ENCODE measurements around the gene HOXC5. TPM values are rescaled to one million over a fixed set of nuclear protein-coding genes. Genes with fewer than 3 reads are reported as not detected.

HOXC5 gene
- total RNA-seq, 5 donors from 2014 or later (not counting 1 experiment from before 2014, with no cell fraction given): not detected

- Histone ChIP-seq H3K4me3 (ENCODE audit: control insufficient read depth in 1 of 2, extremely low read depth in 1 of 2, low read length in 1 of 2) (no peak overlapping the region), H3K27me3 (replicated peaks in 1 of 2; ENCODE audit: control insufficient read depth in 2 of 2, extremely low read depth in 1 of 2, insufficient read depth in 2 of 2, low read length in 1 of 2) (peaks cover 10 to 29% of the 10 kb centered on the region in 2 experiments), H3K27ac (ENCODE audit: low read length) (no peak overlapping the region), H3K36me3 (ENCODE audit: control insufficient read depth in 2 of 2, extremely low read depth in 1 of 2, insufficient read depth in 1 of 2, low read length in 1 of 2) (no peaks in the 10 kb centered on the region), H3K4me1 (ENCODE audit: control insufficient read depth in 1 of 2, extremely low read depth in 1 of 2, insufficient read depth in 2 of 2, low read length in 2 of 2) (no peaks in the 10 kb centered on the region), H3K9me3 (no peaks in the 10 kb centered on the region)
- Mint-ChIP-seq H3K27ac (no peak overlapping the region), H3K9me3 (no peaks in the 10 kb centered on the region), H3K36me3 (peaks cover 3% of the 10 kb centered on the region), H3K4me1 (no peaks in the 10 kb centered on the region), H3K4me3 (no peak overlapping the region), H3K27me3 (peaks cover 54 to 68% of the 10 kb centered on the region in 2 donors)
- CTCF ChIA-PET: interaction anchor here in 1 of 2 donors (1.1 kb wide), 1 partner anchor 13 kb away, joined by 3 read pairs; no protein-coding TSS in a partner anchor
- ATAC-seq (replicated peaks in 1 of 4): no peak
- POLR2A ChIA-PET: no interaction called here
- no peak for DNase-seq
Observed at GRCh38 chr12:54065677-54066076, 32.8 kb downstream of the HOXC5 start.

DNA sequence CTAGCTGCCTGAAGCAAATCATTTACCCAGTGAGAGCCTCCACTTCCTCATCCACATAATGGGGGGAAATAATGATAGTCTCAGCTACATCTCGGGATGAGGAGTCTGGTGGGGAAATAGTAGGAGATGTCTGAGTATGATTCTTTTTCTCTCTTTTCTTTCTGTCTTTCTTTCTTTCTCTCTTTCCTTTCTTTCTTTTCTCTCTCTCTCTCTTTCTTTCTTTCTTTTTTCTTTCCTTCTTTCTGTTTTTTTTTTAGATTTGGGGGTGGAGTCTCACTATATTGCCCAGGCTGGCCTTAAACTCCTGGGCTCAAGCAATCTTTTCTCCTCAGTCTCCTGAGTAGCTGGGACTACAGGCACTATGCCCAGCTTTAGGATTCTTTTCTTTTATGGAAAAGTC is 33.6 kb downstream of the HOXC5 start:
- Histone ChIP-seq H3K4me3 (ENCODE audit: control insufficient read depth in 1 of 2, extremely low read depth in 1 of 2, low read length in 1 of 2) (no peak overlapping the region), H3K27ac (ENCODE audit: low read length) (no peak overlapping the region), H3K27me3 (replicated peaks in 1 of 2; ENCODE audit: control insufficient read depth in 2 of 2, extremely low read depth in 1 of 2, insufficient read depth in 2 of 2, low read length in 1 of 2) (peaks cover 8 to 24% of the 10 kb centered on the region in 2 experiments), H3K36me3 (ENCODE audit: control insufficient read depth in 2 of 2, extremely low read depth in 1 of 2, insufficient read depth in 1 of 2, low read length in 1 of 2) (no peaks in the 10 kb centered on the region), H3K9me3 (no peaks in the 10 kb centered on the region), H3K4me1 (ENCODE audit: control insufficient read depth in 1 of 2, extremely low read depth in 1 of 2, insufficient read depth in 2 of 2, low read length in 2 of 2) (no peaks in the 10 kb centered on the region)
- Mint-ChIP-seq H3K27me3 (peaks cover 54 to 68% of the 10 kb centered on the region in 2 donors), H3K4me3 (no peak overlapping the region), H3K27ac (peak overlapping the region in 1 of 2 donors; percentile 23), H3K4me1 (no peaks in the 10 kb centered on the region), H3K36me3 (peaks cover 3% of the 10 kb centered on the region), H3K9me3 (no peaks in the 10 kb centered on the region)
- POLR2A ChIA-PET: interaction anchor here in 1 of 2 donors (0.6 kb wide), 1 partner anchor 16 kb away, joined by 9 read pairs; no protein-coding TSS in a partner anchor
- CTCF ChIA-PET: no interaction called here
- no peak for DNase-seq
- no peak for ATAC-seq (replicated peaks in 1 of 4)
- WGBS (ENCODE audit: insufficient coverage): no CpG with 5 or more reads among the region's 1 CpG

GRCh38 chr12:54068418-54069070 is 35.7 kb downstream of the HOXC5 start:
- Histone ChIP-seq H3K4me1 (ENCODE audit: control insufficient read depth in 1 of 2, extremely low read depth in 1 of 2, insufficient read depth in 2 of 2, low read length in 2 of 2) (no peaks in the 10 kb centered on the region), H3K9me3 (no peaks in the 10 kb centered on the region), H3K27me3 (replicated peaks in 1 of 2; ENCODE audit: control insufficient read depth in 2 of 2, extremely low read depth in 1 of 2, insufficient read depth in 2 of 2, low read length in 1 of 2) (peaks cover 6 to 16% of the 10 kb centered on the region in 2 experiments), H3K36me3 (ENCODE audit: control insufficient read depth in 2 of 2, extremely low read depth in 1 of 2, insufficient read depth in 1 of 2, low read length in 1 of 2) (no peaks in the 10 kb centered on the region), H3K27ac (ENCODE audit: low read length) (no peak overlapping the region), H3K4me3 (ENCODE audit: control insufficient read depth in 1 of 2, extremely low read depth in 1 of 2, low read length in 1 of 2) (no peak overlapping the region)
- Mint-ChIP-seq H3K27ac (no peak overlapping the region), H3K36me3 (peaks cover 2% of the 10 kb centered on the region), H3K4me1 (no peaks in the 10 kb centered on the region), H3K9me3 (no peaks in the 10 kb centered on the region), H3K4me3 (no peak overlapping the region), H3K27me3 (peaks cover 36 to 53% of the 10 kb centered on the region in 2 donors)
- POLR2A ChIA-PET: no interaction called here
- CTCF ChIA-PET: no interaction called here
- ATAC-seq (replicated peaks in 1 of 4) (no peak), DNase-seq (no peak)
- WGBS (ENCODE audit: insufficient coverage): no CpG with 5 or more reads among the region's 4 CpGs

- no peak for DNase-seq
- no peak overlapping the region for H3K27ac ChIP-seq (ENCODE audit: low read length)
- H3K27me3 ChIP-seq (replicated peaks in 1 of 2; ENCODE audit: control insufficient read depth in 2 of 2, extremely low read depth in 1 of 2, insufficient read depth in 2 of 2, low read length in 1 of 2): peaks cover 3 to 9% of the 10 kb centered on the region in 2 experiments
- no peak for ATAC-seq (replicated peaks in 1 of 4)
- Mint-ChIP-seq H3K4me3 (no peak overlapping the region), H3K27ac (no peak overlapping the region), H3K36me3 (no peaks in the 10 kb centered on the region), H3K9me3 (no peaks in the 10 kb centered on the region), H3K27me3 (peaks cover 22 to 40% of the 10 kb centered on the region in 2 donors), H3K4me1 (no peaks in the 10 kb centered on the region)
- no peaks in the 10 kb centered on the region for H3K4me1 ChIP-seq (ENCODE audit: control insufficient read depth in 1 of 2, extremely low read depth in 1 of 2, insufficient read depth in 2 of 2, low read length in 2 of 2)
- no CpG with 5 or more reads among the region's 1 CpG for WGBS (ENCODE audit: insufficient coverage)
- H3K4me3 ChIP-seq (ENCODE audit: control insufficient read depth in 1 of 2, extremely low read depth in 1 of 2, low read length in 1 of 2): no peak overlapping the region
- no peaks in the 10 kb centered on the region for H3K36me3 ChIP-seq (ENCODE audit: control insufficient read depth in 2 of 2, extremely low read depth in 1 of 2, insufficient read depth in 1 of 2, low read length in 1 of 2)
- ChIA-PET CTCF (no interaction called here), POLR2A (interaction anchor here in 1 of 2 donors (0.6 kb wide), 1 partner anchor 63 kb away, joined by 6 read pairs; the partner anchor contains the start of gene HOXC8)
- no peaks in the 10 kb centered on the region for H3K9me3 ChIP-seq
Observed at GRCh38 chr12:54071942-54072341, 39.1 kb downstream of the HOXC5 start.

DNA sequence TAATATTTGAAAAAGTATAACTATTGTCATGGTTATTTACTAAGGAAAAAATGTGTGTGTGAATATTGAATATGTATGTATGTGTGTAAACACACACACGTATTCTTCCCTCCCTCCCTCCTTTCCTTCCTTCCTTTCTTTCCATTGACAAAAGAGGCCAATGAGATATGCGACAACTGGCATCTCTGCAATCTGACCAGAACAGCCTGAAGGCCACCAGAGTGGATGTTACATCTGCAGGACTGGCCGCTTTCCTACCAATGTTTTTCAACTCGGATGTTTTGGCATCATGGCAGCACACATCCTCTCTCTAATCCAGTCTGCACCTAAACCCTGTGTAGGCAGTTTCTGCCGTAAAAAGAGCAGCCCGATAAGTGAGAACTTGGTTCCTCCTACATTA is 41.5 kb downstream of the HOXC5 start:
- CTCF ChIA-PET: no interaction called here
- no peak for ATAC-seq (replicated peaks in 1 of 4)
- Histone ChIP-seq H3K4me3 (ENCODE audit: control insufficient read depth in 1 of 2, extremely low read depth in 1 of 2, low read length in 1 of 2) (no peak overlapping the region), H3K27me3 (replicated peaks in 1 of 2; ENCODE audit: control insufficient read depth in 2 of 2, extremely low read depth in 1 of 2, insufficient read depth in 2 of 2, low read length in 1 of 2) (peaks cover 3 to 9% of the 10 kb centered on the region in 2 experiments), H3K27ac (ENCODE audit: low read length) (no peak overlapping the region), H3K4me1 (ENCODE audit: control insufficient read depth in 1 of 2, extremely low read depth in 1 of 2, insufficient read depth in 2 of 2, low read length in 2 of 2) (no peaks in the 10 kb centered on the region), H3K36me3 (ENCODE audit: control insufficient read depth in 2 of 2, extremely low read depth in 1 of 2, insufficient read depth in 1 of 2, low read length in 1 of 2) (no peaks in the 10 kb centered on the region), H3K9me3 (no peaks in the 10 kb centered on the region)
- peaks cover 0 to 5% (median 5%) of the 10 kb centered on the region in 3 donors for H3K4me1 Mint-ChIP-seq
- no peak overlapping the region for H3K4me3 Mint-ChIP-seq
- POLR2A ChIA-PET: no interaction called here
- DNase-seq: no peak
- WGBS (ENCODE audit: insufficient coverage): 100% methylated on average over 1 of the region's 6 CpGs
- H3K27ac Mint-ChIP-seq: no peak overlapping the region
- H3K27me3 Mint-ChIP-seq: peaks cover 14 to 28% of the 10 kb centered on the region in 2 donors
- H3K9me3 Mint-ChIP-seq: no peaks in the 10 kb centered on the region
- no peaks in the 10 kb centered on the region for H3K36me3 Mint-ChIP-seq

- CTCF ChIA-PET: interaction anchor here in 1 of 2 donors (0.5 kb wide), 1 partner anchor 22 kb away, joined by 3 read pairs; the partner anchor contains the start of gene HOXC4
Observed at GRCh38 chr12:54075409-54075808, 42.6 kb downstream of the HOXC5 start.

More at GRCh38 chr12:54075409-54075808, 42.6 kb downstream of the HOXC5 start:
- no peak for DNase-seq
- no peaks in the 10 kb centered on the region for H3K36me3 ChIP-seq (ENCODE audit: control insufficient read depth in 2 of 2, extremely low read depth in 1 of 2, insufficient read depth in 1 of 2, low read length in 1 of 2)
- H3K27ac Mint-ChIP-seq: no peak overlapping the region
- POLR2A ChIA-PET: no interaction called here
- H3K27me3 ChIP-seq (replicated peaks in 1 of 2; ENCODE audit: control insufficient read depth in 2 of 2, extremely low read depth in 1 of 2, insufficient read depth in 2 of 2, low read length in 1 of 2): peaks cover 3 to 5% of the 10 kb centered on the region in 2 experiments
- no CpG with 5 or more reads among the region's 6 CpGs for WGBS (ENCODE audit: insufficient coverage)
- no peak overlapping the region for H3K27ac ChIP-seq (ENCODE audit: low read length)
- H3K4me3 Mint-ChIP-seq: no peak overlapping the region
- peaks cover 1 to 10% (median 6%) of the 10 kb centered on the region in 3 donors for H3K4me1 Mint-ChIP-seq
- H3K36me3 Mint-ChIP-seq: no peaks in the 10 kb centered on the region
- peaks cover 14 to 23% of the 10 kb centered on the region in 2 donors for H3K27me3 Mint-ChIP-seq
- no peak for ATAC-seq (replicated peaks in 1 of 4)
- peaks cover 0 to 2% of the 10 kb centered on the region in 2 experiments for H3K4me1 ChIP-seq (ENCODE audit: control insufficient read depth in 1 of 2, extremely low read depth in 1 of 2, insufficient read depth in 2 of 2, low read length in 2 of 2)
- no peaks in the 10 kb centered on the region for H3K9me3 Mint-ChIP-seq
- H3K4me3 ChIP-seq (ENCODE audit: control insufficient read depth in 1 of 2, extremely low read depth in 1 of 2, low read length in 1 of 2): no peak overlapping the region
- no peaks in the 10 kb centered on the region for H3K9me3 ChIP-seq

Data from T-cell (primary cell).